ENCODE results near the gene CSDE1. TPM values are rescaled to one million over a fixed set of nuclear protein-coding genes. Genes with fewer than 3 reads are reported as not detected.

CSDE1 gene
- total and polyA plus RNA-seq, 8 donors, result 390 to 524 (median 438) TPM

DNA sequence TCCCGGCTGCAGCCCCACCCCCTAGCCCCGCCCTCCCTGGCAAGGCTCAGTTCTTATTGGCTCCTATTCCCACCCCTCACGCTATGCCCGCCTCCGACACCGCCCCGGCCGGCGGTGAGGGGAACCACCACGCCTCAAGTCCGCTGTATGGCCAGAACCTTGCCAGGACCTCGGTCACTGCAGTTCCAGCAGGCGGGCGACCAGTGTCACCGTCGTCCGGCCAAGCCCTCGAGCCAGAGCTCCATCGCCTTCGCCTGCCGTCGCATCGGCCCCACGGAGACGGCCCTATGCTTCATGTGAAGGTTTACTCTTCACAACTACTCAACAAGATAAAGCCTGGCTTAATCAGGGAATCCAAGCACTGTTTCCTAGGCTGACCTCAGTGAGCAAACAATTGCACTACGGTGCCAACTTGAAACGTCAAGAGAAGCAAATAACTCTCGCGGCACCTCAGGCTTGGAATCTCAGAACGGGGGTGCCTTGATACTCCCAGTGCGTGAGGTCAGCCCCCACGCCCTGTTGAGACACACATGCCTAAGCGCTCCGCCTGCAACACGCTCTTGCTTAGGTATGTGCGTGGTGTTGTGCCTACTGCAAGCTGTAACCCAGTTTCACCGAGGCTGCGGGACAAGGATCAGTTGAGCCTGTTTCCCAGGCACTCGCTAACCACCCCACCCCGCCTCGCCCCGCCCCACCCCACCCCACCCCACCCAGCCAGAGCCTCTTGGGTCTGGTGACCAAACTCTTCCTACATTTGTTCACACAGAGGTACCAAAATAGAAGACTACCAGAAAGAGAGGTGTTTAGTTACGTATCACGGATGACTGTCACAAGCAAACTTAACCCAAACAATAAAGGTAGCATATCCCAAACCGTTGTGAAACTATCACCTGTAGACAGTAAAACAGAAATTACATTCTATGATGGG lies 87.4 kb downstream of the CSDE1 start:
- TF ChIP-seq, protein P1, sequence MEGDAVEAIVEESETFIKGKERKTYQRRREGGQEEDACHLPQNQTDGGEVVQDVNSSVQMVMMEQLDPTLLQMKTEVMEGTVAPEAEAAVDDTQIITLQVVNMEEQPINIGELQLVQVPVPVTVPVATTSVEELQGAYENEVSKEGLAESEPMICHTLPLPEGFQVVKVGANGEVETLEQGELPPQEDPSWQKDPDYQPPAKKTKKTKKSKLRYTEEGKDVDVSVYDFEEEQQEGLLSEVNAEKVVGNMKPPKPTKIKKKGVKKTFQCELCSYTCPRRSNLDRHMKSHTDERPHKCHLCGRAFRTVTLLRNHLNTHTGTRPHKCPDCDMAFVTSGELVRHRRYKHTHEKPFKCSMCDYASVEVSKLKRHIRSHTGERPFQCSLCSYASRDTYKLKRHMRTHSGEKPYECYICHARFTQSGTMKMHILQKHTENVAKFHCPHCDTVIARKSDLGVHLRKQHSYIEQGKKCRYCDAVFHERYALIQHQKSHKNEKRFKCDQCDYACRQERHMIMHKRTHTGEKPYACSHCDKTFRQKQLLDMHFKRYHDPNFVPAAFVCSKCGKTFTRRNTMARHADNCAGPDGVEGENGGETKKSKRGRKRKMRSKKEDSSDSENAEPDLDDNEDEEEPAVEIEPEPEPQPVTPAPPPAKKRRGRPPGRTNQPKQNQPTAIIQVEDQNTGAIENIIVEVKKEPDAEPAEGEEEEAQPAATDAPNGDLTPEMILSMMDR (IDR thresholded peaks at IDR 0.05), result peak in 1 of 2 donors; percentile 39
- peaks cover 0 to 12% of the 10 kb centered on the region in 2 donors for H3K4me1 ChIP-seq
- H3K4me3 ChIP-seq, result peak overlapping the region; percentile 60 to 73
- peak overlapping the region; percentile 80 to 81 for H3K27ac ChIP-seq
- DNase-seq (peak; percentile 89 to 96 (median 94)), ATAC-seq (peak; percentile 98)
- intact Hi-C loops (cut with DNase I), result no loop called here
- H3K9me3 ChIP-seq, result no peaks in the 10 kb centered on the region
- H3K27me3 ChIP-seq, result peaks cover 0 to 20% of the 10 kb centered on the region in 2 donors
- H3K36me3 ChIP-seq, result no peaks in the 10 kb centered on the region

DNA sequence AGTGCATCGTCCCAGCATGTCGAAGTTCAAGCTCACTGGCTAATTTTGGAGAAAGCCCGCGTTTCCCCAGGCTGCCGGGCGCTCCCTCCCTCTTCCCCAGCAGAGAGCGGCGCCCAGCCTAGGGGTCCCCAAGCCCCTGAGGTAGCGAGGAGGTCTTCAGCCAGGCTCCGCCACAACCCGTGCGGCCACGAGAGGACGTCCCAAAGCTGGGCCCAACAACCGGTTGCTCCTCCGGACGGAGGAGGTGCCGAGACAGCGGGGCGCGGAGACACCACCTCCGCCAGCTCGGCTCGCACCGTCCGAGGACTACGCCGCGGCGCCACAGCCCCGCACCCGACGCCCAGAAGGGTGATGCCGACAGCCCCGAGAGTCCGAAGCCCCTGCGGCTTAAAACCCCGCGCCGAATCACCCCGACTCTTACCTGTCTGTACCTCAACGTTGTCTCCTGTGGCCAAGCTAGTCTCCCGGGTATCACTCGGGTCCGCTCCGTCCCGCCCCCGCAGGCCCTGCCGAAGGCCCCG lies 88.2 kb downstream of the CSDE1 start, which contains the start of gene DENND2C:
Gene DENND2C (minus strand): TSS at position 488 of the 521 bp plus-strand sequence. CDS start 44,065 bp downstream, outside the sequence.
- H3K27ac ChIP-seq, result peak within 1 kb of the TSS; percentile 80 to 81
- peak within 1 kb of the TSS; percentile 60 to 73 for H3K4me3 ChIP-seq
- TF ChIP-seq, protein P1 (IDR thresholded peaks at IDR 0.05), result no peak
- peaks cover 0 to 16% of the 10 kb centered on the region in 2 donors for H3K27me3 ChIP-seq
- ATAC-seq (peak; percentile 61), DNase-seq (no peak)
- H3K9me3 ChIP-seq, result no peaks in the 10 kb centered on the region
- H3K4me1 ChIP-seq, result peaks cover 0 to 12% of the 10 kb centered on the region in 2 donors
- no peaks in the 10 kb centered on the region for H3K36me3 ChIP-seq
- intact Hi-C loops (cut with DNase I), result no loop called here

DNA sequence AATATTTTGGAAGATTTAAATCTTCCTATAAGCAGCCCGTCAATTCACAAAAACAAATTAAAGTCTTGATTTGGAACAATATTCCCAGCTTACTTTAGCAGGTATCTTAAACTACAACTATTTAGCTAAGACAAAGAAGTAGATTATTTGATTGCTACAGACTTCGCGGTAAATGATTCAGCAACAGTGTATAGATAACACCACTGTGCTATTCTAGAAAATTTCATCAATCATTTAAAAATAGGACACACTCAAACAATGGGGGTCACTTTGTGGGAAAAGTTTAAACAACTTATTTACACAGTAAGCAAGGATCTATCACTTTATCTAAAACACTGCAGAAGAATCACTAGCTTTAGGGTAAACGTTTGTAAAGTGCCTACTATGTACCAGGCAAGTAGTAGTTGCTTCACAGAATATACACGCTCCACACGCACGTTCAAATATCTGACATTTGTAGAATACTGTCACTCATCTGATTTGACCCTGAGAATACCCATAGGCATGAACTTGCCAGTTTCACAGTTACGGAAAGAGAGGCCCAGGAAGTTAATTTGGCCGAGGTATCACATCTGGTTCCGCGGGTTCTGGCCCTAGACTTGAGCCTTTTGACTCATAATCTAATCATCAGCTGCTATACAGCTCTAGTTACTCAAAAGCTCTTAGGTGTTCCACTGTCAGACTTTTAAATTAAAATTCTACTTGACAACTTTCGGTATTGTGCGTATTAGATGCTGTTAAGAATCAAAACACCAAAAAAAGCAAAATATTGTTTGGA lies 88.8 kb downstream of the CSDE1 start:
- intact Hi-C loops (cut with DNase I), result no loop called here
- Histone ChIP-seq H3K4me1 (peaks cover 0 to 12% of the 10 kb centered on the region in 2 donors), H3K27ac (peak overlapping the region; percentile 80 to 81), H3K9me3 (no peaks in the 10 kb centered on the region), H3K4me3 (peak overlapping the region; percentile 60 to 73), H3K36me3 (no peaks in the 10 kb centered on the region), H3K27me3 (peaks cover 0 to 16% of the 10 kb centered on the region in 2 donors)
- no peak for DNase-seq
- no peak for ATAC-seq
- TF ChIP-seq, protein P1 (IDR thresholded peaks at IDR 0.05), result no peak

DNA sequence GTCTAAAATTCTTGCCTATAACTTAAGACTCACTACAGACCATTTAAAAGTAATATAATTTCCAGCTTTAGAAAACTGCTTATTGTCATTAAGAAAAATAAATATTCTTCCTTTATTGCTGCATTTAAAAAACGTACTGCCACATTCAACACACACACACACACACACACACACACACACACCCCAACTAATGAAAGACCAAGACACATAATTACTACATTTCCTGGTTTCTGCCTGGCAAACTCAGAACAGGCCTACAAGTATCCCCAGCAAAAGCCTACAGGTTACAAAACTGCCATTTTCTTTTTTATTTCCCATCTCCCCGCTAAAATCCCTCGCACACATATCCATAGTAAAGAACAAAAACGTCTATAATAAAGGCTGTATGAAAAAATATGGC lies 89.4 kb downstream of the CSDE1 start:
- Histone ChIP-seq H3K27ac (no peak overlapping the region), H3K9me3 (no peaks in the 10 kb centered on the region), H3K27me3 (peaks cover 0 to 16% of the 10 kb centered on the region in 2 donors), H3K4me3 (no peak overlapping the region), H3K36me3 (no peaks in the 10 kb centered on the region), H3K4me1 (peaks cover 0 to 12% of the 10 kb centered on the region in 2 donors)
- DNase-seq (no peak), ATAC-seq (no peak)
- intact Hi-C loops (cut with DNase I), result no loop called here
- TF ChIP-seq, protein P1 (IDR thresholded peaks at IDR 0.05), result no peak
